ENCODE measurements around the gene ARHGAP44.

Gene ARHGAP44, protein sequence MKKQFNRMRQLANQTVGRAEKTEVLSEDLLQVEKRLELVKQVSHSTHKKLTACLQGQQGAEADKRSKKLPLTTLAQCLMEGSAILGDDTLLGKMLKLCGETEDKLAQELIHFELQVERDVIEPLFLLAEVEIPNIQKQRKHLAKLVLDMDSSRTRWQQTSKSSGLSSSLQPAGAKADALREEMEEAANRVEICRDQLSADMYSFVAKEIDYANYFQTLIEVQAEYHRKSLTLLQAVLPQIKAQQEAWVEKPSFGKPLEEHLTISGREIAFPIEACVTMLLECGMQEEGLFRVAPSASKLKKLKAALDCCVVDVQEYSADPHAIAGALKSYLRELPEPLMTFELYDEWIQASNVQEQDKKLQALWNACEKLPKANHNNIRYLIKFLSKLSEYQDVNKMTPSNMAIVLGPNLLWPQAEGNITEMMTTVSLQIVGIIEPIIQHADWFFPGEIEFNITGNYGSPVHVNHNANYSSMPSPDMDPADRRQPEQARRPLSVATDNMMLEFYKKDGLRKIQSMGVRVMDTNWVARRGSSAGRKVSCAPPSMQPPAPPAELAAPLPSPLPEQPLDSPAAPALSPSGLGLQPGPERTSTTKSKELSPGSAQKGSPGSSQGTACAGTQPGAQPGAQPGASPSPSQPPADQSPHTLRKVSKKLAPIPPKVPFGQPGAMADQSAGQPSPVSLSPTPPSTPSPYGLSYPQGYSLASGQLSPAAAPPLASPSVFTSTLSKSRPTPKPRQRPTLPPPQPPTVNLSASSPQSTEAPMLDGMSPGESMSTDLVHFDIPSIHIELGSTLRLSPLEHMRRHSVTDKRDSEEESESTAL

DNA sequence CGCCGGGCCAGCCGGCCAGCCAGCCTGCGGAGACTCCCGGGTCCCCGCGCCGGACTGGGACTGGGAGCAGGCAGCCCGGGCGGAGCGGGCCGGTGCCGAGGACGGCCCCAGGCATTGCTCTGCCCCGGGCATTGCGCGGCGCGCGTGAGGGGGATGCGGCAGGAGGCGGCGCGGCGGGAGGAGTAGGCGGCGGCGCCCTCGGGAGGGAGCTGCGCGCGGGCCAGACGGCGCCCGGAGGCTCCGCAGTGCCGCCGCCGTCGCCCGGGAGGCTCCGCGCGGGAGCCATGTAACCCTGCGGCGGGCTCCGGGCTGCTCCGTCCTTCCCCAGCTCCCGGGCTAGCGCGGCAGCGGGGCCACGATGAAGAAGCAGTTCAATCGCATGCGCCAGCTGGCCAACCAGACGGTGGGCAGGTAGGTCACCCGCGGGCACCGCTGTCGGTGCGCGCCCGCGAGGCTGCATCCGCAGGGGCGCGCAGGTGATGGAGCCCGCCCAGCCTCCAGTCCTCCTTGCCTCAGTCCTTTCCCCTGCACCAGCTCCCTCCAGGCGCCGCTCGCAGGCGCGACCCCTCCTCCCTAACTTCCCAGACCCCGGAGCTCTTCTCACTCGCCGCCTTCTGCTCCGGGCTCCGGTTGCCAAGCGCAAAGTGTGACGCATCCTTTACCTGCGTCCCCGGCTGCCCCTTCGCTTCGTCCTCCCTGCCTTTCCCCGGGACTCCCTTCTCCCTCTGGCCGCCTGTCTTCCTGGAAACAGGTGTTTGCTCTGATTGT lies at the start of gene ARHGAP44:
Gene ARHGAP44 (plus strand): TSS at position 18 of the 768 bp plus-strand sequence. CDS start 341 bp downstream, at position 359.
- peak in 1 of 4 experiments; percentile 3 for DNase-seq (ENCODE audit: low read depth in 4 of 4, low spot score in 1 of 4)

DNA sequence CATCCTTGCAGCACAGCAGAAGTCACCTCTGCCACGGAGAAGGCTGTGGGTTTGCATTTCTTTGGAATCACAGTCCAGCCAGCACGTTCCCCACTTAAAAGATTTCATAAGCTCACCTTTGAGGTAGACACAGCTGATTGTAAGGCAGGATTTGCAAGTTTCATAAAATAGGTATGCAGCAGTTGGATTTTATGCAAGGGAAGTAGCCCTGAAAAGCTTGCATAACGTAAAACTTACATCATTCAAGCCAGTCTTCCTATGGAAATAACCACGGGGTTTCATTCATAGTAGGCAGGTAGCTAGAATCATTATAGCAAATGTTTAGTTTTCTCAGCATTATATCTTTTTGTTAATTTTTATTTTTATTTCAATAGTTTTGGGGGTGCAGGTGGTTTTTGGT lies 49.8 kb upstream of the ARHGAP44 start:
- DNase-seq (ENCODE audit: low read depth in 4 of 4, low spot score in 1 of 4): no peak

DNA sequence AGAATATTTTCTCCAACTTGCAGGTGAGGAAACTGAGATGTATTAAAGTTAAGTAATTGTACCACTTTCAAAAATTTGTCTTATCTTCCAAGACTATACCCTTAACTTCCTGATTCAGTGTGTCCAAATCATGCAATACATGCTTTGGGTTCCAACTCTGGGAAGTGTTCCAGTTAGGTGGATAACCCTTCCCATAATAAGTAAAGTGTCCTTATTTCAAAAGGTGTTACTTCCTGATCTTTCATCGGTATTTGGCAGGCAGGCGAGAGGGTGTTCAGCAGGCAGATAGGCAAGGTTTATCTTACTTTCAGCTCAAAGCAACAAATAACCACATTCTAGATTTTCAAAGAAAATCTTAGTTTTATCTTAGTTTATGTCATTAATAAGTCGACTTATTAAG lies 46.3 kb upstream of the ARHGAP44 start:
- no peak for DNase-seq (ENCODE audit: low read depth in 4 of 4, low spot score in 1 of 4)

DNA sequence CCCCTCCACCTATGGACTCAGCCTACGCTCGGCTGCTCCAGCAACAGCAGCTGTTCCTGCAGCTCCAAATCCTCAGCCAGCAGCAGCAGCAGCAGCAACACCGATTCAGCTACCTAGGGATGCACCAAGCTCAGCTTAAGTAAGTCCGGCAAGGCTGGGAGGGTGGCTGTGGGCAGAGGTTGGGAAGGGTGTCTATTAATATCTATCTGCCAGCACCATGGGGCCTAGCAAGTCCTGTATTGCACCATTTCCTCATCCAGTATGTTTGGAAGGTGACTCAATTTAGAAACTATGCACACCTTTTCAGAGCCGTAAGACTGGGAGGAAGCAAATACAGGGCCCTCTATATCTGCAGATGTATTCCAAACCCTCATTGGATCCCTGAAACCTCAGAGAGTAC lies 45.0 kb upstream of the ARHGAP44 start:
- no peak for DNase-seq (ENCODE audit: low read depth in 4 of 4, low spot score in 1 of 4)

DNA sequence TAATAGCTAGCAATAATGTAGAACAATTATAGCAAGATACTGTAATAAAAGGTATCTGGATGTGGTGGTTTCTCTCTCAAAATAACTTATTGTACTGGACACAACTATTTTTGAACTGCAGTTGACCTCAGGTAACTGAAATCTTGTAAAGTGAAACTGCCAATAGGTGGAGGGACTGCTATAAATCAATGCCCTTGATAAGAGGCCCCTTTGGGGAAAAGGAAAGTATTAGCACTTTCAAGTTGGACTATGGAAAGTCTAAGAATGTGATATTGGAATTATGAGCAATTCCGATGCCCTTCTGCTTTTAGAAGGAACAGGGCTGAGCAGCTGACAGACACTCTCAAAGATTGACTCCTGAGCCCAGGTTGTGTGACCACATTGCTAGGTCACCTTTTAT lies 44.5 kb upstream of the ARHGAP44 start:
- no peak for DNase-seq (ENCODE audit: low read depth in 4 of 4, low spot score in 1 of 4)

DNA sequence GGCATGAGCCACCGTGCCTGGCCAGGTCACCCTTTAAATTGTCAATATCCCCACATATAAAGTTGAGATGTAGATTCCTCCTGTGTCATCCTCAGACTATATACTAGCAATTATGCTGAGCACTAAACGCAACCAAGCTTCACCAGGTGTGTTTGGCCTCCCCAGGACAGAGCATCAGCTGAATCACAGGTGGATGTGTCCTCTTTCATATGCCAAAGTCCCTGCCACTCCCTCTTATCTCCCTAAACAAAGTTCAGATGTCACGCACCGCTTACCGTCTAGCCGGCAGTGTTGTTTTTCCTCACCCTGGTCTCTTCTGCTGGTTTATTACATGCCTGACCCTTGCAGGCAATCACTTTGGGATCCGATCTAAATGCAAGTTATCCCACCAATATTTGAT lies 43.8 kb upstream of the ARHGAP44 start:
- no peak for DNase-seq (ENCODE audit: low read depth in 4 of 4, low spot score in 1 of 4)

DNA sequence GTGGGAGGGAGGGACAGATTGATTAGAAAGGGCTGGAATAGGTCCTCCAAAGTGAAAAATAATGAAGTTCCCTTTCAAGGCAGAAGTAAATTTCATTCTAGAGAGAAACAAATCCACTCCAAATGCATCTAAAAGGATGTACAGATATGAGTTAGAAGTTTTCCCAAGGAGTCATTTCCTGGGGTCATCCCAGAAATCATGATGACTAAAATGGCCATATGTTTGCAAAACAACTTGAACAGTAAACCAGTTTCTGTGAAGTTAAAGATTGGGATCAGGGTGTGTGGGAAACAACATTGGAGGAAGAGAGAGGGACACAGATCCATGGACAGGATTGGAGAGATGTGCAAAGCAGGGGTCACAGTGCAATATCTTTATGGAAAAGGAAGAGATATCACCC lies 32.5 kb upstream of the ARHGAP44 start:
- no peak for DNase-seq (ENCODE audit: low read depth in 4 of 4, low spot score in 1 of 4)

DNA sequence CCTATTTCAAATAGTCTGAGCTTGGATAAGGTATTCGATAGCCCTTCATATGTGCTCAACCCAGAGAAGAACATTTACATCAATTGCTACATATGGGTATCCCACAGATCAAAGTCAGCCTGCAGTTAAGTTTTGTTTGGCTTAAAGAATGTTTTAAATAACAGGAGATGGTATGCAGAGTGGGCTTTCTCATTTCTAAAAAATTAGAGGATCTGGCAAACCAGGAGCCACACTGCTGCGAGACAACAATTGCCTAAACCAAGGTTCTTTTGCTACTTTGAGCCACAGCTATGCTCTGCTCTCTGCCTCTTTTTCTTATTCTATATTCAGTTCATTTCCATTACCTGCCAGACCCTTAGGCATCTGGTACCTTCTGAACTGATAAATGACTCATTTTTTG lies 30.2 kb upstream of the ARHGAP44 start:
- DNase-seq (ENCODE audit: low read depth in 4 of 4, low spot score in 1 of 4): no peak

DNA sequence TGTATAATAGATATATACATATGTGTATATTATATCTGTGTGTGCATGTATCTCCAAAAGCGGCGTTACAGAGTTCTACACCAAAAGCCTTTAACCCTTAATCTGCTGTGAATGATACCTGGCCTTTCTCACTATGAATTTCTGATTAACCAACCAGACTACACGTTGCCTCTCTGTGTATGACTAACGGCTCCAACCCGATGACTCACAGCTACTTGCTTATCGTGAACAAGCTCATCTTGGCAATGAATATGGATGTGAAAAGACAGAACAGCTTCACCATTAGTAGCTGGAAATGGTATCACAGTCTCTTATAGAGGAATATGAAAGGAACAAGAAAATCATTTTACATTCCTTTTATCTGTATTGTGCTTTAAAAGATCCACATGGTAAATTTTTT lies 23.8 kb upstream of the ARHGAP44 start:
- no peak for DNase-seq (ENCODE audit: low read depth in 4 of 4, low spot score in 1 of 4)

DNA sequence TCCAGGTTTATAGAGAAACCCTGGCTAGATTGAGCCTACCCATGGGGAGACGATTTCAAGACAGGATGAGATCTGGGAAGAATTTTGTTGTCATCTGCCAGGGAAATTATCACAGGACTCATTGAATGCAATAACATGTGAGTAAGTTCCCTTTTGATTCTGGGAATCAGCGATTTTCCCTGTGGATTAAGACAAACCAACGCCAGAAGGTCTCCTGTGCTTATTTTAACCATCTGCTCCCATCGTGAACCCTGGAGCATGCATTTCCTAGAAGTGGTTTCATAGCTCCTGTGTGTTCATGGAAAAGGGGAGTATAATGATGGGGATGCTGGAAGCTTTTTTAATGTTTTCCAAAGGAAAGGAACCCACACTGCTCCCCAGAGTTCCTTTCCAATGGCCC lies 21.0 kb upstream of the ARHGAP44 start:
- no peak for DNase-seq (ENCODE audit: low read depth in 4 of 4, low spot score in 1 of 4)

DNA sequence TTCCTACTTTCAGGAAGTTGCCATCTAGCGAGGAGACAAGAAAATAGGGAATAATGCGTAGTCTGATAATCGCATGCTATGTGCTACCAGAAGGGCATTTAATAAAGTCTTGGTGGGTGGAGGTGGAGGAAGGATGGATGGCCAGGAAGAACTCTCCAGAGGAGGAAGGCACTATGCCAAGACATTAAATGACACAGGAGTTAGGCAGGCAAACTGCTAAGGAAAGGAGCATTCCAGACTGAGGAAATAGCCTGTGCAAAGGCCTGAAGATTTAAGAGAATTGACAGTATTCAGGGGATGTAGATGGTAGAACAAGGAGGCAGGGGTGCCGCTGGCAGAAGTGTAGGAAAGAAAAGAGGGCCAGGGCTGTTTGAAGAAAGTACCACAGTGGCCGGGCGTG lies 19.3 kb upstream of the ARHGAP44 start:
- no peak for DNase-seq (ENCODE audit: low read depth in 4 of 4, low spot score in 1 of 4)

DNA sequence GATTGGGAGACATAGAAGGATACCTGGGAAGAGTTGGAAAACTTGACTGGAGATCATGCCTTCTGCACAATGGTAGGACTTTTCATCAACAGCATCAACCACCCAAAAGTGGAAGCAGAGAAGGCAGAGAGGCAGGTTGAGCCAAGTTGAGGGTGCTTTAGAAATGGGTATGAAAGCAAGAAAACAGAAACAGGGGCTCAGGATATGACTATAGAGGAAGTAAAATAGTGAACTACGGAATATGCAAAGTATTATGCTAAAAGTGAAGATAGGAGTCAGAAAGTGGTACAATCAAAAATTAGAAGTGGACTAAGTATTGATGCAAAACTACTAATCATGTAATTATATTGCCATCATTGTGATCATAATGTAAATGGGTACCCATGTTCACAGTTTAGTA lies 16.1 kb upstream of the ARHGAP44 start:
- DNase-seq (ENCODE audit: low read depth in 4 of 4, low spot score in 1 of 4): no peak

DNA sequence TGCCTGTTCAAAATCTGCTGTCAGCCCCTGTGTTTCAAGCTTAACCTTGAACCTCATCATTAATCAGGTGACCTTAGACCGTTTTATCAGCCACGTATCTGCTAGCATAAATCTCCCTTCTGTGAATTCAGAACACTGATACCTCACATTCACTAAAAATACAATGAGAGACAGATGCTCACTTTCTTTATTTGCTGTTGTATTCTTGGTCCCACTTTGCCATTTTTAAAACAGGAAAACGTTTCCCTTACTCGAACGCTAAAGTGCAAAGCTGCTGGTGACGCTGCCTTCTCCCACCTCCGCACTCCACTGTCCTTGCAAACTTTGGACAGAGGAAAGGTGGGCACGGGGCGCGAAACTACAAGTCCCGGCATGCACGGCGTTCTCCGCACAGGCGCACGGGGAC lies 220 bp upstream of the ARHGAP44 start:
- DNase-seq (ENCODE audit: low read depth in 4 of 4, low spot score in 1 of 4): no peak

DNA sequence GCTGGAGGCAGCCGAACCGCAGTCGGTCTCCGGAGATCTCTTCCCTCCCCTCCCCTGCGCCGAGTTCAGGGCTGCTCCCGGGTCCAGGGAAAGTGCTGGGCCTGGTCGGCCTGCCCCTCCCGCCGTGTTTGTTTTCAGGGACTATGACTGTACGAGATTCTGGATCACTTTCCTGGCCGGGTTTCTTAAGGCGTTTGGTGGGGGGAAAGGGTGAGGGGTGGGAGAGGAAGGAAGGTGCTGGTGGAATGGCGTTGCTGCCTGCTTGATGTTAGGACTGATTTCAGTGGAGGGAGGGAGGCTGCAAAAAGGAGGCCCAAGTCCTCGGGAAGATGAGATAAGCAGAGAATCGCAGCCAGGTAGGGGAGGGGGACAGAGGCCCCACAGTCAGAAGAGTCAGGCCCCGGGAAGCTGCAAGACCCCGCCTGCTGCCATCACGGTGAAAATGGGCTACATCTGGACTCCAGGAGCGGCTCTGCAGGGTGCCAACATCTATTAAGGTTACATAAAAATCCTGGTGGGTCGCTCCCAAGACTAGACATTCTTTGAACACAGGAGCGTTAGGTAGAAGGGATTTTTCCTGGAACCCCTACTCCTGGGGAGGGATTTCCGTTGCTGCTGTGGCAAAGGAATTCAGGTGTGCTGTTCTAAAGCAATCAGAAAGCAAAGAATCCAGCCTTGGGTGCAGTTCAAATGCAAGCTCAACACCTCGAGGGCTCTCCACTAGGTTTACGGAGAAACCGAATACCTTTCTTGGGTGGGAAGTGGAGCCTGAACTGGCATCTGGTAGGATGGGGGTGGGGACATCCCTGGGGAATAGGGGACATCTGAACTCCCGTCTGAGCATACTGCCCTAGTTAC lies 1.2 kb downstream of the ARHGAP44 start:
- DNase-seq (ENCODE audit: low read depth in 4 of 4, low spot score in 1 of 4): no peak

DNA sequence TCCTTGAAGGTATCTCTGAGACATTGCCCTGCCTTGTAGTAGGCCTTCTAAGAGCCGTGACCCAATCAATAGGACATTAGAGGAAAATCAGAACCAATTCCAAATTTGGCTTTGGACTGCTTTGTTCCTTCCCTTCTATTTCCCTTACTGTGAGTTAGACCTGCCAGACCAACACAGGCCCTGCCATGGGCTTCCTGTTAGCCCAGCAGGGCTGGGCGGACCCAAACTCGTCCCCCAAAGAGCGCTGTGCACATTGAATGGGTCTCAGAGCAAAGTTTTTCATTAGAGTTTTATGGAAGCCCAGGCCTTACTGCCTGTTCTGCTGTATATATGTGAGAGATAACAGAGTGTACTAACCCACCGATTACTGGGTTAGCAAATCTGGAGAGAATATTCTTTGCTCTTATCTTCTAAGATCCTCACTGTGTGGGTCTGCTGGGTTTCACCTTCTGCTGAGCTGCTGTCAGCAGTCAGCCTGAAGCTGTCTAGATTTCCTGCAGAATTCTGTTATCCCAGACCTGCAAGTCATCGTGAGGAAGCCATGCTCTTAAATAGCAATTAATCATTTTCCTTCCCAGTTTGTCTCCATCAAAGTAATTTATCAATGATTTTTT lies 5.7 kb downstream of the ARHGAP44 start:
- no peak for DNase-seq (ENCODE audit: low read depth in 4 of 4, low spot score in 1 of 4)

DNA sequence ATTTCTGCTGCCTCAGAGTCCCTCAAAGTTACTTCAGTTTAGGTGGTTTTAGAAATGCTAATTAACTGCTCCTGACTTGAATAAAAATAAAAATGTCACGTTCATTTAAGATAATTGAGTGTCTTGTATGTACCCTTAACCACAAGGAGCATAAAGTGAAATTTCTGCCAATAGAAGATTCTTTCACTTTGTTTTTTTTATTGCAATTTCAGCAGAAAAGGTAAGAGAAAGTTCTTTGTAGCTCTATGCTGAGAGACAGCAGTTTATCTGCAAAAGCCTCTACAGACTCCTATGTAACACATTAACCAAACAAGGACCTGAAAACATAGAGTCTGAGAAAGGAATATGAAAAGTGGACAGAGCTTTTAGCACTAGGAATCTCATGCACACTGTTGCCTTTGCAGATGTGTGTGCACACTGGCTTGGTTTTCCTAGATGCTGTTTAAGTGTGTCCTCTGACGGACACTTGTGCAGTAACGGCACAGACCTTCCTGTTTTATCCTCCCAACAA lies 11.6 kb downstream of the ARHGAP44 start:
- DNase-seq (ENCODE audit: low read depth in 4 of 4, low spot score in 1 of 4): no peak

DNA sequence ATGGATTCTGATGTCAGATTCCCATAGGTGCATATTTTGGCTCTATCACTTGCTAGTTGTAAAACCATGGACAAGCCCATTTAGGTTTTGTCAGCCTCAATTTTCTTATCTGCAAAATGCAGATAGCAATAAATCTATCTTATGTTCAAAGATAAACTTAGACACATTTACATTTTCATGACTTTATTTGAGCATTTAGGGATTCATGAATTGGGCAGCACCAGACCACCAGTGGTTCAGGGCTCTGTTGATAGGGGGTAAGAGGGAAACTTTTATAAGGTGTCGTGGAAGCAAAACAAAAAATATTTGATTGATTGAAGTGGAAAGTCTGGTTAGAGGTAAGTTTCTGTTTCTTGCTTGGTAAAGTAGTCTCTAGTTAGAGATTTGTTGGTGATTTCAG lies 17.3 kb downstream of the ARHGAP44 start:
- no peak for DNase-seq (ENCODE audit: low read depth in 4 of 4, low spot score in 1 of 4)

DNA sequence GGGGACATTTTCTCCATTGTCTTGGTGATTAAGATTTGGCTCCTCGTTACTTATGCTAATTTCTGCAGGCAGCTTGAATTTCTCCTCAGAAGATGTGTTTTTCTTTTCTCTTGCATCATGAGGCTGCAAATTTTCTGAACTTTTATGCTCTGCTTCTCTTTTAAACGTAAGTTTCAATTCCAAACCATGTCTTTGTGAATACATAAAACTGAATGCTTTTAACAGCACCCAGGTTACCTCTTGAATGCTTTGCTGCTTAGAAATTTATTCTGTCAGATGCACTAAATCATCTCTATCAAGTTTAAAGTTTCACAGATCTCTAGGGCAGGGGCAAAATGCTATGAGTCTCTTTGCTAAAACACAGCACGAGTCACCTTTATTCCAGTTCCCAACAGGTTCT lies 19.4 kb downstream of the ARHGAP44 start:
- DNase-seq (ENCODE audit: low read depth in 4 of 4, low spot score in 1 of 4): no peak

DNA sequence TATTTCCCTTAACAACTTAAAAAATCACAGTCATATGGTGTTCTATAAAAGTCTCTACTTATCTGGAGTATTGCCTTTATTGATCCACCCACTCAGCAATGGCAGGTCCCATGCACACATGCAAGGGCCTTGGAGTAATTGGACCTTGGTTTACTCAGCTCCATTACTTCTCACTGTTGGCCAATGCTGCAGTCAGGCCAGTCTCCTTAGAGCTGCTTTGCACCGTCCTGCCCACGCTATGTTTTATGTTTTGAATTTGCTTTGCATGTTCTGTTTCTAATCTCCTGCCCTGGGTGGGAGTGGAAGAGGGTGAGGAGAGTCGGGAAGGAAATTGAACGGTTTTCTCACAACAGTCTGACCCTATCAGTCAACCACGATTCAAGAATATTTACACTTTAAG lies 23.6 kb downstream of the ARHGAP44 start:
- no peak for DNase-seq (ENCODE audit: low read depth in 4 of 4, low spot score in 1 of 4)

DNA sequence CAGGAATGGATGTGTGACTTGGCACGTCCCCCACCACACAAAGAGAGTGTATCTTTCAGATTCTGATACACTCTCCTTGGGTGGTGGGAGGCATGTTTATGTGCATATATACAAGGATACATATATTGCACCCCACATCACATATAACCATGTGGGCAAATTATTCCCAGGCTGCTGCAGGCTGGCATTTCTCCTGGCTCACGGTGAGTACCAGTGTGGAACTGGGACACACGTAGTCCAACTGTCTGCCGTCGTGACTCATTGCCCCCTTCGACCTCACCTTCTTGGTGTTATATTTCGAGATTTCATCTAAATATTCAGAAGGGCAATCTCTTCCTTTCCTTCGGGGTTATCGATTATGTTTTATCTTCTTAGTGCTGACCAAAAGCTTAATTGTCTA lies 24.4 kb downstream of the ARHGAP44 start:
- no peak for DNase-seq (ENCODE audit: low read depth in 4 of 4, low spot score in 1 of 4)
